Common myeloid progenitor, CD34-positive (primary cell): ENCODE measurements around the gene EEF1AKMT4.

Experiments used
- CTCF ChIA-PET: fragments of 350-600 bp; sonication (Branson Sonifier 250); formaldehyde crosslinking; loops from one replicate; lab custom pipeline; 2021; ENCODE audit warnings: antibody characterized with exemption; lab: Charles Lee
- POLR2A ChIA-PET: fragments of 350-600 bp; sonication (Branson Sonifier 250); formaldehyde crosslinking; loops from one replicate; lab custom pipeline; 2021; ENCODE audit warnings: antibody characterized with exemption; lab: Charles Lee
- DNase-seq, 3 donors: peaks; one replicate each; pipeline versions ENCODE4 v3.0.0 to v3.0.0-alpha.2; 2013
- H3K27ac ChIP-seq, 2 experiments: 1 replicate in 1 of 2; 2 replicates in 1 of 2; pipeline ENCODE4 v1.7.0; 2013; ENCODE audit warnings: inconsistent platforms in 2 of 2, low read length in 2 of 2, mild to moderate bottlenecking in 2 of 2, low read depth in 1 of 2, moderate library complexity in 1 of 2; ENCODE audit not compliant: severe bottlenecking in 2 of 2, insufficient read depth in 1 of 2, poor library complexity in 1 of 2
- H3K27me3 ChIP-seq, 5 experiments: replicated peaks in 2 of 5; 1 replicate in 3 of 5; 2 replicates in 2 of 5; pipeline versions ENCODE4 v1.6.1 to v1.7.0; 2013; ENCODE audit warnings: low read length in 4 of 5, mild to moderate bottlenecking in 2 of 5, moderate library complexity in 2 of 5, inconsistent platforms in 1 of 5; ENCODE audit not compliant: insufficient read depth in 5 of 5, control insufficient read depth in 4 of 5
- H3K36me3 ChIP-seq, 4 experiments: 1 replicate in 2 of 4; 2 replicates in 2 of 4; pipeline versions ENCODE4 v1.6.1 to v1.7.0; 2013; ENCODE audit warnings: low read length in 3 of 4, control low read depth in 1 of 4, mild to moderate bottlenecking in 1 of 4; ENCODE audit not compliant: control insufficient read depth in 4 of 4, insufficient read depth in 4 of 4
- H3K4me1 ChIP-seq, 4 experiments: 1 replicate in 3 of 4; 2 replicates in 1 of 4; pipeline versions ENCODE4 v1.6.1 to v1.7.1; 2013; ENCODE audit warnings: low read length in 3 of 4, mild to moderate bottlenecking in 3 of 4, control low read depth in 1 of 4, inconsistent platforms in 1 of 4, moderate library complexity in 1 of 4; ENCODE audit not compliant: control insufficient read depth in 4 of 4, insufficient read depth in 4 of 4; ENCODE audit errors: control extremely low read depth in 1 of 4
- H3K4me3 ChIP-seq, 7 experiments: 1 replicate in 4 of 7; 2 replicates in 3 of 7; pipeline versions ENCODE4 v1.5.1 to v1.7.0; 2013; ENCODE audit warnings: mild to moderate bottlenecking in 7 of 7, low read length in 6 of 7, moderate library complexity in 6 of 7, inconsistent platforms in 2 of 7, low read depth in 2 of 7, control low read depth in 1 of 7; ENCODE audit not compliant: insufficient read depth in 4 of 7, control insufficient read depth in 1 of 7; ENCODE audit errors: extremely low read depth in 1 of 7
- H3K9me3 ChIP-seq, 5 experiments: 1 replicate in 4 of 5; 2 replicates in 1 of 5; pipeline versions ENCODE4 v1.6.1 to v1.7.1; 2013; ENCODE audit warnings: low read length in 4 of 5, mild to moderate bottlenecking in 2 of 5, inconsistent platforms in 1 of 5, low read depth in 1 of 5, moderate library complexity in 1 of 5; ENCODE audit not compliant: control insufficient read depth in 4 of 5, insufficient read depth in 2 of 5; ENCODE audit errors: control extremely low read depth in 1 of 5
- WGBS: methylation state at CpG from one replicate; pipeline ENCODE4 v1.1.5; 2013; ENCODE audit not compliant: insufficient coverage; 5-methylcytosine and 5-hydroxymethylcytosine counted together

EEF1AKMT4 gene

GRCh38 chr3:184259396-184259877, 10.0 kb downstream of the EEF1AKMT4 start:
- Histone ChIP-seq H3K4me1 (peaks cover 0 to 28% (median 22%) of the 10 kb centered on the region in 4 experiments), H3K4me3 (no peak overlapping the region), H3K27me3 (peaks cover 0 to 60% (median 17%) of the 10 kb centered on the region in 5 experiments), H3K9me3 (no peaks in the 10 kb centered on the region), H3K27ac (no peak overlapping the region), H3K36me3 (peaks cover 0 to 12% (median 7%) of the 10 kb centered on the region in 4 experiments)
- WGBS, result 30% methylated on average over 10 of the region's 28 CpGs
- ChIA-PET CTCF (interaction anchor here (1.2 to 10.4 kb wide), 2 partner anchors 9 to 31 kb away, joined by 4 to 70 read pairs; partner anchors contain the start of genes EEF1AKMT4 and VWA5B2), POLR2A (interaction anchor here (0.6 kb wide), 1 partner anchor 123 kb away, joined by 3 read pairs; no protein-coding TSS in a partner anchor)
- no peak for DNase-seq

DNA sequence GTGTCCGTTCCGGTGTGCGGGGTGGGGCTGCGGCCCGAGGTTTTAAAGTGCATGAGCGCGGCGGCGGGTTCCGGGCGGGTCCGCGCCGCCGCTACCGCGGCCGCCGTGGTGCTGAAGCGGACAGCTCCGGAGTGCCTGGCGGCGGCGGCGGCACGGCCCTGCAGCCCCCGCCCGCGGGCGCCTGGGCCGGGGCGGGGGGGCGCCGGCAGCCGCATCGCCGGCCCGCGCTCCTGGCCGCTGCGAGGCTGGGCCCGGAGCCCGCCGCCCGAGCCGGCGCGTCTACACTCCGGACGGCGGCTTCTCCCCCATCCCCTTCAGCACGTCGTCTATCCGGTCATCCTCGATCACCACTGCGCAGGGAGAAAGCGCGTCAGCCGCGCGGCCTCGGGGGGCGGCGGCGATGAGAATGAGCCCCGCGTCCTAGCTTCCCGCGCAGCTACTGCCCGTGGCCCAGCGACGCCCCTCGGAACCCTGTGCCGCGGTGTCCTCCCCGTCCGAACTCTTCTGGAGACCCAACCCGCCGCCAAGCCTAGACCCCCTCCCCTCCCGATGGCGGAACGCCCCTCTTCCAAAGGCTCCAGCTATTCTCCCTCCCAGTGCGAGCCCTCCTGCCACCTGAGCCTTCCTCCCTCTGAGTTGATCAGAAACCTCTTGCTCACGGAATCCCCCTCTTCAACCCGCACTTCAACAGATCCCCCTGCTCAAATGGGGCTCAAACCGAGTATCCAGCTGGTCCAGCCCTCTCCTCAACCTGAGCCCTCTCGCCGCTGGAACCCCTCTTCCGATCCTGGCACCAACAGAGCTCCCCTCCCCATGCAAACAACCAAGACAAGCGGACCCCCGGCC, 10.6 kb downstream of the EEF1AKMT4 start:
- CTCF ChIA-PET, result interaction anchor here (0.7 to 1.2 kb wide), 4 partner anchors 9 to 355 kb away, joined by 3 to 4 read pairs (median 4); partner anchors contain the start of gene EEF1AKMT4
- H3K4me3 ChIP-seq, result peak overlapping the region in 4 of 7 experiments; percentile 35 to 67 (median 58)

DNA sequence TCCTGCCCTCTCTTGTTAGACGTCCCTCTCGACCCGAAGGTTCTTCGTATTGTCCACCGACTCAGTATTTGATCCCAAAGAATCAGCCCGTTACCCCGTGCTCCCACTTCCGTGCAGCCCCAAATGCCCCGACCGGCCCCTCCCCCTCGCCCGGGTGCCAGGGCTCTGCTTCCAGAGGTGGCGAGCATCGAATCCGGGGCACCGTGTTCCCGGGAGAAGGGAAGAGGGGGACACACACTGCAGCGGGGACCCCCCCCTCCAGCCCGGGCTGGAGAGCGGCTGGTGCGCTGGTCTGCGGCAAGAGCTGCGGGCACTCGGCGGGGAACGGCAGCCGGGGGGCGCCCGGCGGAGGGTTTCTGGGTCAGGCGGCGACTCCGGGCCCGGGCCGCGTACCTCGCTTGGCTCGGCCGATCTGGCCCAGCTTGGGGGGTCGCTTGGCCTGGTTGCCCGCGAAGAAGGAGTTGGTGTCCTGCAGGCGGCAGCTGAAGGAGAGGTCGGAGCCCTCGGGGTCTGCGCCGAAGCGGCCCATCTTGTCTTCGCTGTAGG, 11.3 kb downstream of the EEF1AKMT4 start:
- peaks cover 7 to 65% (median 18%) of the 10 kb centered on the region in 5 experiments for H3K27me3 ChIP-seq
- H3K4me1 ChIP-seq, result peaks cover 0 to 28% (median 22%) of the 10 kb centered on the region in 4 experiments
- H3K36me3 ChIP-seq, result peaks cover 0 to 12% (median 7%) of the 10 kb centered on the region in 4 experiments
- H3K9me3 ChIP-seq, result no peaks in the 10 kb centered on the region
- H3K27ac ChIP-seq, result no peak overlapping the region
- peak overlapping the region in 5 of 7 experiments; percentile 0 to 67 (median 53) for H3K4me3 ChIP-seq
- POLR2A ChIA-PET, result interaction anchor here (1.3 kb wide), 1 partner anchor 20 kb away, joined by 3 read pairs; no protein-coding TSS in a partner anchor
- CTCF ChIA-PET, result interaction anchor here (0.7 to 1.2 kb wide), 5 partner anchors 8 to 356 kb away, joined by 3 to 4 read pairs (median 3); no protein-coding TSS in a partner anchor
- DNase-seq, result peak in 1 of 3 donors; percentile 22
- 2% methylated on average over 31 of the region's 49 CpGs for WGBS

More for the DNA sequence above, 10.6 kb downstream of the EEF1AKMT4 start:
- POLR2A ChIA-PET, result interaction anchor here (0.6 to 1.3 kb wide), 2 partner anchors 20 to 124 kb away, joined by 3 read pairs; no protein-coding TSS in a partner anchor
- Histone ChIP-seq H3K27ac (no peak overlapping the region), H3K36me3 (peaks cover 0 to 12% (median 7%) of the 10 kb centered on the region in 4 experiments), H3K27me3 (peaks cover 6 to 65% (median 17%) of the 10 kb centered on the region in 5 experiments), H3K4me1 (peaks cover 0 to 28% (median 22%) of the 10 kb centered on the region in 4 experiments), H3K9me3 (no peaks in the 10 kb centered on the region)
- DNase-seq, result peak in 2 of 3 donors; percentile 61 to 68
- 2% methylated on average over 66 of the region's 91 CpGs for WGBS

GRCh38 chr3:184261270-184261853, 11.9 kb downstream of the EEF1AKMT4 start, which contains the start of gene CAMK2N2:
Gene CAMK2N2, minus strand, starts transcription at chr3:184261553. Its CDS starts 268 bp downstream, at chr3:184261285.
- Histone ChIP-seq H3K27me3 (peaks cover 7 to 65% (median 18%) of the 10 kb centered on the region in 5 experiments), H3K9me3 (no peaks in the 10 kb centered on the region), H3K27ac (no peak within 1 kb of the TSS), H3K4me1 (peaks cover 0 to 28% (median 22%) of the 10 kb centered on the region in 4 experiments), H3K36me3 (peaks cover 0 to 12% (median 7%) of the 10 kb centered on the region in 4 experiments), H3K4me3 (peak within 1 kb of the TSS in 6 of 7 experiments; percentile 0 to 67 (median 54))
- whole genome bisulfite sequencing, result 0% methylated on average over 42 of the region's 67 CpGs
- POLR2A ChIA-PET, result interaction anchor here (0.6 to 1.2 kb wide), 2 partner anchors 21 to 684 kb away, joined by 3 to 4 read pairs; no protein-coding TSS in a partner anchor
- CTCF ChIA-PET, result interaction anchor here (1.0 to 1.2 kb wide), 3 partner anchors 23 to 33 kb away, joined by 3 to 5 read pairs (median 3); no protein-coding TSS in a partner anchor
- peak in 1 of 3 donors; percentile 41 for DNase-seq

GRCh38 chr3:184261854-184262763, 12.6 kb downstream of the EEF1AKMT4 start:
- peak in 2 of 3 donors; percentile 59 for DNase-seq
- POLR2A ChIA-PET, result interaction anchor here (0.6 to 1.2 kb wide), 2 partner anchors 22 to 685 kb away, joined by 3 to 4 read pairs; no protein-coding TSS in a partner anchor
- peaks cover 7 to 66% (median 18%) of the 10 kb centered on the region in 5 experiments for H3K27me3 ChIP-seq
- peak overlapping the region in 5 of 7 experiments; percentile 40 to 57 (median 49) for H3K4me3 ChIP-seq
- no peaks in the 10 kb centered on the region for H3K9me3 ChIP-seq
- 4% methylated on average over 52 of the region's 66 CpGs for WGBS
- peaks cover 0 to 28% (median 22%) of the 10 kb centered on the region in 4 experiments for H3K4me1 ChIP-seq
- CTCF ChIA-PET, result interaction anchor here (1.0 to 1.2 kb wide), 3 partner anchors 24 to 34 kb away, joined by 3 to 5 read pairs (median 3); no protein-coding TSS in a partner anchor
- H3K36me3 ChIP-seq, result peaks cover 0 to 12% (median 7%) of the 10 kb centered on the region in 4 experiments
- no peak overlapping the region for H3K27ac ChIP-seq
